Spleen (tissue), 7 donors: ENCODE measurements around the gene RBM17.

Experiments
- POLR2A ChIP-seq, 3 donors: fragments of 450-650 bp; IDR thresholded peaks; one replicate each; pipeline ENCODE4 v1.5.1; 2017; ENCODE audit warnings: antibody characterized with exemption in 3 of 3, mild to moderate bottlenecking in 1 of 3
- TF ChIP-seq, protein P1 (sequence below), 11 experiments: fragments of 200-600 bp in 7 of 11; fragments of 450-650 bp in 4 of 11; sonication (generic) in 4 of 11; IDR thresholded peaks in 8 of 11; conservative IDR thresholded peaks in 3 of 11; 1 replicate in 7 of 11; 2 replicates in 4 of 11; pipeline versions ENCODE4 v1.4.0 to v1.8.0; 2016 to 2021; ENCODE audit warnings: antibody characterized with exemption in 11 of 11, inconsistent platforms in 4 of 11, mild to moderate bottlenecking in 1 of 11
- donor health status: DM: no; HTN: no; CAD: no; lungs with moderate emphysema.
- donor health status: DM: no; HTN: no; CAD: no.
- donor health status: DM: no; HTN: no; CAD: no.

DNA sequence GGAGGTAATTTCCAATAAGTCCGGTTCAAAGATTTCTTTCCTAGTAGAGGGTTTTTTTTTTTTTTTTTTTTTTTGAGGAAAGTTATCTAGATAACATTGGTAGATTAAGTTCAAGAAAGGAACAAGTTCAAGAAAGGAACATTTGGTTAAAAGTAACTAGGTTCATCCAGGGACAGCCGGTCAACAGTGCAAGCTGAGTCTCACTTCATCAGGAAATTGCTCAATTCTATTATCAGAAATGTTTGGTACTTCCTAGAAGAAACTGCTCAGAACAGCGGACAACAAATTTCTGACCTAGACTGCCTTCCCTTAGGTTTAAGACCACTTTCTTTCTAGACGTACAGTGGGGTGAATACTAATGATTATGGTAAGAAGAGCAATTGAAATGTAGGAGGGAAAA is 23.0 kb upstream of the RBM17 start:
- TF ChIP-seq, protein P1, sequence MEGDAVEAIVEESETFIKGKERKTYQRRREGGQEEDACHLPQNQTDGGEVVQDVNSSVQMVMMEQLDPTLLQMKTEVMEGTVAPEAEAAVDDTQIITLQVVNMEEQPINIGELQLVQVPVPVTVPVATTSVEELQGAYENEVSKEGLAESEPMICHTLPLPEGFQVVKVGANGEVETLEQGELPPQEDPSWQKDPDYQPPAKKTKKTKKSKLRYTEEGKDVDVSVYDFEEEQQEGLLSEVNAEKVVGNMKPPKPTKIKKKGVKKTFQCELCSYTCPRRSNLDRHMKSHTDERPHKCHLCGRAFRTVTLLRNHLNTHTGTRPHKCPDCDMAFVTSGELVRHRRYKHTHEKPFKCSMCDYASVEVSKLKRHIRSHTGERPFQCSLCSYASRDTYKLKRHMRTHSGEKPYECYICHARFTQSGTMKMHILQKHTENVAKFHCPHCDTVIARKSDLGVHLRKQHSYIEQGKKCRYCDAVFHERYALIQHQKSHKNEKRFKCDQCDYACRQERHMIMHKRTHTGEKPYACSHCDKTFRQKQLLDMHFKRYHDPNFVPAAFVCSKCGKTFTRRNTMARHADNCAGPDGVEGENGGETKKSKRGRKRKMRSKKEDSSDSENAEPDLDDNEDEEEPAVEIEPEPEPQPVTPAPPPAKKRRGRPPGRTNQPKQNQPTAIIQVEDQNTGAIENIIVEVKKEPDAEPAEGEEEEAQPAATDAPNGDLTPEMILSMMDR (IDR thresholded peaks at IDR 0.05 in 8 of 11, conservative IDR thresholded peaks at IDR 0.05 in 3 of 11), result no peak
- no peak for TF ChIP-seq POLR2A (IDR thresholded peaks at IDR 0.05)
